Naive thymus-derived CD4-positive, alpha-beta T cell (primary cell): ENCODE data around the gene TSHZ1. TPM values are rescaled to one million over a fixed set of nuclear protein-coding genes. Genes with fewer than 3 reads are reported as not detected.

Experiments used
- ATAC-seq: fragments of 150-1000 bp; cut with Tn5 transposase; 2 replicates; pipeline ENCODE4 v1.10.0; 2021; ENCODE audit warnings: mild to moderate bottlenecking, moderate library complexity
- CTCF ChIA-PET: fragments of 350-600 bp; sonication (Branson Sonifier 250); formaldehyde crosslinking; loops from one replicate; lab custom pipeline; 2021; ENCODE audit warnings: antibody characterized with exemption; lab: Charles Lee
- POLR2A ChIA-PET: fragments of 350-600 bp; sonication (Branson Sonifier 250); formaldehyde crosslinking; loops from one replicate; lab custom pipeline; 2021; ENCODE audit warnings: antibody characterized with exemption, inconsistent platforms; lab: Charles Lee
- DNase-seq, 9 donors: peaks; one replicate each; pipeline versions ENCODE4 v3.0.0 to v3.0.0-alpha.2; 2020 to 2022; ENCODE audit warnings: mixed read lengths in 1 of 9
- H3K27ac ChIP-seq: one replicate; pipeline ENCODE4 v1.7.0; 2013; ENCODE audit warnings: mild to moderate bottlenecking, low read depth, low read length, moderate library complexity
- H3K27me3 ChIP-seq, 2 donors: one replicate each; pipeline ENCODE4 v1.7.0; 2013; ENCODE audit warnings: low read length in 2 of 2, mild to moderate bottlenecking in 2 of 2, moderate library complexity in 2 of 2; ENCODE audit not compliant: control insufficient read depth in 2 of 2, insufficient read depth in 2 of 2
- H3K36me3 ChIP-seq, 3 experiments: 1 replicate in 2 of 3; 2 replicates in 1 of 3; pipeline ENCODE4 v1.7.0; 2013; ENCODE audit warnings: low read length in 3 of 3, mild to moderate bottlenecking in 3 of 3, moderate library complexity in 1 of 3; ENCODE audit not compliant: insufficient read depth in 3 of 3, control insufficient read depth in 2 of 3
- H3K4me1 ChIP-seq, 2 donors: one replicate each; pipeline ENCODE4 v1.7.0; 2013; ENCODE audit warnings: low read length in 2 of 2, mild to moderate bottlenecking in 2 of 2, moderate library complexity in 1 of 2; ENCODE audit not compliant: control insufficient read depth in 2 of 2, insufficient read depth in 2 of 2
- H3K4me3 ChIP-seq: 2 replicates; pipeline ENCODE4 v1.7.0; 2013; ENCODE audit warnings: mild to moderate bottlenecking, low read length
- H3K9me3 ChIP-seq, 3 experiments: 1 replicate in 2 of 3; 2 replicates in 1 of 3; pipeline ENCODE4 v1.7.0; 2013; ENCODE audit warnings: low read length in 3 of 3; ENCODE audit not compliant: control insufficient read depth in 2 of 3
- H3K27ac Mint-ChIP-seq, 9 donors: one replicate each; pipeline ENCODE4 v1.8.0; 2020 to 2022; ENCODE audit warnings: mixed read lengths in 9 of 9, mild to moderate bottlenecking in 8 of 9, moderate library complexity in 5 of 9, inconsistent platforms in 2 of 9
- H3K27me3 Mint-ChIP-seq, 5 donors: one replicate each; pipeline ENCODE4 v1.8.0; 2021 to 2022; ENCODE audit warnings: mixed read lengths in 5 of 5, mild to moderate bottlenecking in 1 of 5
- H3K36me3 Mint-ChIP-seq, 5 donors: one replicate each; pipeline ENCODE4 v1.8.0; 2020 to 2022; ENCODE audit warnings: mixed read lengths in 5 of 5, mild to moderate bottlenecking in 3 of 5, inconsistent platforms in 1 of 5
- H3K4me1 Mint-ChIP-seq, 7 donors: one replicate each; pipeline ENCODE4 v1.8.0; 2020 to 2022; ENCODE audit warnings: mixed read lengths in 7 of 7, mild to moderate bottlenecking in 3 of 7, inconsistent platforms in 1 of 7
- H3K4me3 Mint-ChIP-seq, 10 donors: one replicate each; pipeline ENCODE4 v1.8.0; 2020 to 2022; ENCODE audit warnings: mild to moderate bottlenecking in 10 of 10, mixed read lengths in 10 of 10, moderate library complexity in 6 of 10, inconsistent platforms in 2 of 10
- H3K9me3 Mint-ChIP-seq, 11 donors: one replicate each; pipeline ENCODE4 v1.8.0; 2020 to 2022; ENCODE audit warnings: mixed read lengths in 11 of 11, mild to moderate bottlenecking in 4 of 11, inconsistent platforms in 1 of 11, moderate library complexity in 1 of 11
- intact Hi-C, 2 donors: fragments of 100-400 bp; cut with micrococcal nuclease; formaldehyde crosslinking; loops; one replicate each; pipeline ENCODE4 v1.15.1; 2023
- polyA plus RNA-seq, 2 donors: library from polyadenylated mRNA; unstranded; fragments of 300-500 nt; fragmentation: Illumina TruSeq; gene quantifications; one replicate each; pipeline ENCODE4 v1.2.3, GENCODE V29; 2021
- total RNA-seq, 6 experiments: library from RNA in 5 of 6; stranded (reverse) in 5 of 6; gene quantifications; 1 replicate in 5 of 6; 2 replicates in 1 of 6; pipeline ENCODE4 v1.2.3 and lab custom pipeline; 2021 to 2026

The TSHZ1 gene
- total and polyA plus RNA-seq, 7 experiments from 2014 or later = 4.5 to 33.5 (median 23.4) TPM

GRCh38 chr18:75212751-75213090 lies 2.1 kb downstream of the TSHZ1 start:
- ATAC-seq = no peak
- ChIA-PET CTCF (interaction anchor here (0.7 to 1.3 kb wide), 4 partner anchors 28 to 33 kb away, joined by 3 to 4 read pairs (median 3); no protein-coding TSS in a partner anchor), POLR2A (interaction anchor here (0.5 to 7.5 kb wide), 11 partner anchors 9 to 619 kb away, joined by 3 to 91 read pairs (median 4); partner anchors contain the start of gene ZNF407)
- H3K27ac Mint-ChIP-seq = peak overlapping the region; percentile 77 to 94 (median 85)
- H3K4me1 ChIP-seq = peaks cover 43% of the 10 kb centered on the region in 2 donors
- peaks cover 0 to 14% (median 7%) of the 10 kb centered on the region in 5 donors for H3K36me3 Mint-ChIP-seq
- H3K27ac ChIP-seq = peak overlapping the region; percentile 62
- DNase-seq = no peak
- intact Hi-C loops = loop anchor here (1.0 to 5.0 kb wide), 6 partner anchors 9 to 840 kb away; no protein-coding TSS in a partner anchor
- H3K4me3 ChIP-seq = peak overlapping the region; percentile 53
- H3K27me3 Mint-ChIP-seq = peaks cover 0 to 6% (median 0%) of the 10 kb centered on the region in 5 donors
- peaks cover 47 to 73% (median 62%) of the 10 kb centered on the region in 7 donors for H3K4me1 Mint-ChIP-seq
- no peaks in the 10 kb centered on the region for H3K27me3 ChIP-seq
- peaks cover 0 to 5% (median 0%) of the 10 kb centered on the region in 3 experiments for H3K36me3 ChIP-seq
- peak overlapping the region; percentile 71 to 95 (median 86) for H3K4me3 Mint-ChIP-seq
- no peaks in the 10 kb centered on the region for H3K9me3 ChIP-seq
- peaks cover 0 to 5% (median 0%) of the 10 kb centered on the region in 11 donors for H3K9me3 Mint-ChIP-seq

DNA sequence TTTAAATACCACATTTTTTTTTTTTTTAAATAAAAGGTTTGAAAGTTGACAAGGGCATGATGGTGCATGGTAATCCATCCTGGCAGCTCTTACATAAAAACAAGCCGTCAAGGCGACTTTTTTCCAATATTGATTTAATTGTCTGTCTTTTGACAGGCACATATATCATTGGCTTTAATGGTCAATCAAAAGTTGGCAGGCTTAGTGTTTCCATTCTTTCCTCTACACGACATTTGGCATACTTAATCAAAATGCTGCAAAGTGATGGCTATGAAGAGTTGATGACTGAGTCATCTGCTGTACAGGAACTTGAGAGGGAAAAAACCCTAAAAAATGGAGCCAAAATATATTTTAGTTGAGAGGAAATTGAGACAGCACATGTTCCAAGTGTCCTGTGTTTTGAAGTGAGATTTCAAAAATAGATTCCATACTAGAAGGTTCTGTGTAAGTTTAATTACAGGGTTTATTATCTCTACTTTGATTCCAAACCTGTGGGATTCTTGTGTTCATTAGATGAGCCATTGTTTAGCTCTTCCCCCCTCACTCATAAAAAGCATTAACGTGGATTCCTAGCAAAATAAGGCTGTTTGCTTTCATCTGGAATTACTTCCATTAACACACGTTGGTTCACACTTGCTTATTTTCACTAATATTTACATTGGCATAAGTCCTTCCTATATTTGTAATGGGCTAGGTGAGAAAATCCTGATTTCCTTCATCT lies 3.2 kb downstream of the TSHZ1 start:
- POLR2A ChIA-PET = interaction anchor here (0.9 to 7.5 kb wide), 4 partner anchors 19 to 620 kb away, joined by 3 to 91 read pairs (median 4); no protein-coding TSS in a partner anchor
- H3K9me3 ChIP-seq = no peaks in the 10 kb centered on the region
- H3K4me3 ChIP-seq = no peak overlapping the region
- DNase-seq (no peak), ATAC-seq (no peak)
- H3K4me1 Mint-ChIP-seq = peaks cover 42 to 78% (median 70%) of the 10 kb centered on the region in 7 donors
- peak overlapping the region in 6 of 9 donors; percentile 38 to 92 (median 80) for H3K27ac Mint-ChIP-seq
- peaks cover 0 to 5% (median 0%) of the 10 kb centered on the region in 11 donors for H3K9me3 Mint-ChIP-seq
- peak overlapping the region in 8 of 10 donors; percentile 11 to 95 (median 86) for H3K4me3 Mint-ChIP-seq
- CTCF ChIA-PET = interaction anchor here (1.0 to 1.3 kb wide), 2 partner anchors 27 to 28 kb away, joined by 3 to 4 read pairs; no protein-coding TSS in a partner anchor
- H3K36me3 ChIP-seq = peaks cover 0 to 5% (median 0%) of the 10 kb centered on the region in 3 experiments
- intact Hi-C loops = loop anchor here (1.0 to 5.0 kb wide), 6 partner anchors 8 to 841 kb away; no protein-coding TSS in a partner anchor
- H3K27me3 ChIP-seq = no peaks in the 10 kb centered on the region
- H3K27me3 Mint-ChIP-seq = peaks cover 0 to 3% (median 0%) of the 10 kb centered on the region in 5 donors
- no peak overlapping the region for H3K27ac ChIP-seq
- peaks cover 43% of the 10 kb centered on the region in 2 donors for H3K4me1 ChIP-seq
- H3K36me3 Mint-ChIP-seq = peaks cover 0 to 11% (median 4%) of the 10 kb centered on the region in 5 donors

GRCh38 chr18:75214332-75214690 lies 3.7 kb downstream of the TSHZ1 start:
- intact Hi-C loops = loop anchor here (5.0 kb wide), 4 partner anchors 187 to 842 kb away; no protein-coding TSS in a partner anchor
- Histone ChIP-seq H3K9me3 (no peaks in the 10 kb centered on the region), H3K4me1 (peaks cover 43% of the 10 kb centered on the region in 2 donors), H3K27ac (no peak overlapping the region), H3K4me3 (no peak overlapping the region), H3K36me3 (peaks cover 0 to 5% (median 0%) of the 10 kb centered on the region in 3 experiments), H3K27me3 (no peaks in the 10 kb centered on the region)
- CTCF ChIA-PET = no interaction called here
- peaks cover 0 to 11% (median 4%) of the 10 kb centered on the region in 5 donors for H3K36me3 Mint-ChIP-seq
- peak overlapping the region in 7 of 9 donors; percentile 33 to 83 (median 73) for H3K27ac Mint-ChIP-seq
- H3K4me1 Mint-ChIP-seq = peaks cover 45 to 83% (median 76%) of the 10 kb centered on the region in 7 donors
- DNase-seq (no peak), ATAC-seq (no peak)
- H3K9me3 Mint-ChIP-seq = peaks cover 0 to 5% (median 0%) of the 10 kb centered on the region in 11 donors
- POLR2A ChIA-PET = interaction anchor here (7.5 kb wide), 1 partner anchor 30 kb away, joined by 91 read pairs; no protein-coding TSS in a partner anchor
- H3K4me3 Mint-ChIP-seq = peak overlapping the region in 8 of 10 donors; percentile 11 to 95 (median 78)
- H3K27me3 Mint-ChIP-seq = peaks cover 0 to 3% (median 0%) of the 10 kb centered on the region in 5 donors

GRCh38 chr18:75214766-75215510 lies 4.3 kb downstream of the TSHZ1 start:
- Histone ChIP-seq H3K4me3 (no peak overlapping the region), H3K4me1 (peaks cover 43 to 47% of the 10 kb centered on the region in 2 donors), H3K36me3 (peaks cover 0 to 5% (median 0%) of the 10 kb centered on the region in 3 experiments), H3K9me3 (no peaks in the 10 kb centered on the region), H3K27ac (peak overlapping the region; percentile 10), H3K27me3 (no peaks in the 10 kb centered on the region)
- peaks cover 0 to 3% (median 0%) of the 10 kb centered on the region in 5 donors for H3K27me3 Mint-ChIP-seq
- intact Hi-C loops = loop anchor here (5.0 kb wide), 4 partner anchors 188 to 843 kb away; no protein-coding TSS in a partner anchor
- POLR2A ChIA-PET = interaction anchor here (0.5 to 7.5 kb wide), 5 partner anchors 18 to 144 kb away, joined by 3 to 91 read pairs (median 7); no protein-coding TSS in a partner anchor
- H3K9me3 Mint-ChIP-seq = peaks cover 0 to 5% (median 0%) of the 10 kb centered on the region in 11 donors
- H3K36me3 Mint-ChIP-seq = peaks cover 0 to 11% (median 4%) of the 10 kb centered on the region in 5 donors
- CTCF ChIA-PET = interaction anchor here (1.1 to 1.5 kb wide), 2 partner anchors 10 to 32 kb away, joined by 3 read pairs; no protein-coding TSS in a partner anchor
- no peak for DNase-seq
- ATAC-seq = no peak
- H3K27ac Mint-ChIP-seq = peak overlapping the region; percentile 49 to 86 (median 82)
- H3K4me3 Mint-ChIP-seq = peak overlapping the region in 9 of 10 donors; percentile 7 to 95 (median 56)
- H3K4me1 Mint-ChIP-seq = peaks cover 45 to 86% (median 82%) of the 10 kb centered on the region in 7 donors

GRCh38 chr18:75215663-75216062 lies 5.1 kb downstream of the TSHZ1 start:
- Histone ChIP-seq H3K4me1 (peaks cover 43% of the 10 kb centered on the region in 2 donors), H3K36me3 (peaks cover 0 to 5% (median 0%) of the 10 kb centered on the region in 3 experiments), H3K27me3 (no peaks in the 10 kb centered on the region), H3K9me3 (no peaks in the 10 kb centered on the region), H3K27ac (no peak overlapping the region), H3K4me3 (no peak overlapping the region)
- Mint-ChIP-seq H3K27ac (peak overlapping the region; percentile 49 to 86 (median 82)), H3K4me1 (peaks cover 42 to 86% (median 83%) of the 10 kb centered on the region in 7 donors), H3K4me3 (peak overlapping the region; percentile 8 to 85 (median 53)), H3K9me3 (peaks cover 0 to 2% (median 0%) of the 10 kb centered on the region in 11 donors), H3K27me3 (peaks cover 0 to 3% (median 0%) of the 10 kb centered on the region in 5 donors), H3K36me3 (peaks cover 0 to 11% (median 4%) of the 10 kb centered on the region in 5 donors)
- intact Hi-C loops = no loop called here
- DNase-seq = no peak
- CTCF ChIA-PET = interaction anchor here (0.9 to 1.5 kb wide), 3 partner anchors 10 to 592 kb away, joined by 3 to 5 read pairs (median 3); no protein-coding TSS in a partner anchor
- POLR2A ChIA-PET = interaction anchor here (0.5 to 7.5 kb wide), 7 partner anchors 8 to 145 kb away, joined by 3 to 91 read pairs (median 6); no protein-coding TSS in a partner anchor
- ATAC-seq = no peak
